Peyer's patch (tissue), 4 donors: ENCODE data around the gene CDK13.

ENCODE experiments used
- CTCF ChIP-seq, 6 experiments: fragments of 450-650 bp in 4 of 6; fragments of 200-600 bp in 2 of 6; sonication (generic) in 1 of 6; IDR thresholded peaks; one replicate each; pipeline ENCODE4 v1.5.1; 2017 to 2019; ENCODE audit warnings: antibody characterized with exemption in 6 of 6, mild to moderate bottlenecking in 3 of 6, moderate library complexity in 1 of 6
- POLR2A ChIP-seq, 2 donors: fragments of 450-650 bp; IDR thresholded peaks; one replicate each; pipeline ENCODE4 v1.5.1; 2017; ENCODE audit warnings: antibody characterized with exemption in 2 of 2, mild to moderate bottlenecking in 2 of 2, moderate library complexity in 2 of 2

- TF ChIP-seq POLR2A (IDR thresholded peaks at IDR 0.05) (no peak), CTCF (IDR thresholded peaks at IDR 0.05) (no peak)
Measured at GRCh38 chr7:40003597-40003996, 53.5 kb downstream of the CDK13 start.
